Measurements from ENCODE around the gene SDK1. TPM values are rescaled to one million over a fixed set of nuclear protein-coding genes. Genes with fewer than 3 reads are reported as not detected.

SDK1 gene
- total RNA-seq, 1 experiment from 2014 or later: 9.3 TPM

DNA sequence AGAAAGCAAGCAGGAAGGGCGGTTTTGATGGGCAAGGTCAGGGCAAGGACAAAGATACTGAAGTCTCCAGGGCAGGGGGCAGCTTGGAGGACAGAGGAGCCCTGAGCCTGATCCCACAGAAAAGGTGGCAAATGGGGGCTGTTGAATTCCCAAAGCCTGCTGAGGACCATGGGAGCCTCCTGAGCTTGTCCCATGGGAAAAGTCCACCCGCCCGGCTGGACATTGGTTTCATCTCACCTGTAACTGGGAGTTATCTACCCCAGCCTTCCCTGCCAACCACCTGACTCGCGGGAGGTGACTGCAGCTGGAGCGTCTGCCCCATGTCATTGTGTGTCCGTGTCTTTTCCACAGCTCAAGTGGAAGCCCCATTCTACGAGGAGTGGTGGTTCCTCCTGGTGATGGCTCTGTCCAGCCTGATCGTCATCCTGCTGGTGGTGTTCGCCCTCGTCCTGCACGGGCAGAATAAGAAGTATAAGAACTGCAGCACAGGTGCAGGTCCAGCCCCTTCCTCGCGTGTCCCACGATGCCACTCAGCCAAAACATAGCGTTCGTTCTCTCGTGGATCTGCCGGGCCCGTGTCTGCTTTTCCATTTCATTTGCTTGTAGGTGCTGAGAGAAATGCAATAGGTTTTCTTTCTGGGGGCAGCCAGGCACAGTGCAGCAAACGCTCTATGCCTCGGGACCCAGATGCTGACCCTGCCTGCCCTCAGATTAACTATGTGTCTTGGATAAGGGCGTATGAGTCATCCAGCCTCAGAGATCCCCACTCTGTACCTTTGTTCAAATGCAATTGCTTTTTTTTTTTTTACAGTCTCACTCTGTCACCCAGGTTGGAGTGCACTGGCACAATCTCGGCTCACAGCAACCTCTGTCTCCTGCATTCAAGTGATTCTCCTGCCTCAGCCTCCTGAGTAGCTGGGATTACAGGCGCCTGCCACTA, 936.5 kb downstream of the SDK1 start (continued):
- TF ChIP-seq PRDM15 (CRISPR knock-in tag; IDR thresholded peaks at IDR 0.05) (no peak), ZSCAN18 (CRISPR knock-in tag; IDR thresholded peaks at IDR 0.05) (no peak), RORB (CRISPR knock-in tag; IDR thresholded peaks at IDR 0.05) (no peak)
- TF ChIP-seq, protein P1, sequence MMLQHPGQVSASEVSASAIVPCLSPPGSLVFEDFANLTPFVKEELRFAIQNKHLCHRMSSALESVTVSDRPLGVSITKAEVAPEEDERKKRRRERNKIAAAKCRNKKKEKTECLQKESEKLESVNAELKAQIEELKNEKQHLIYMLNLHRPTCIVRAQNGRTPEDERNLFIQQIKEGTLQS (CRISPR knock-in tag; conservative IDR thresholded peaks at IDR 0.05): no peak

DNA sequence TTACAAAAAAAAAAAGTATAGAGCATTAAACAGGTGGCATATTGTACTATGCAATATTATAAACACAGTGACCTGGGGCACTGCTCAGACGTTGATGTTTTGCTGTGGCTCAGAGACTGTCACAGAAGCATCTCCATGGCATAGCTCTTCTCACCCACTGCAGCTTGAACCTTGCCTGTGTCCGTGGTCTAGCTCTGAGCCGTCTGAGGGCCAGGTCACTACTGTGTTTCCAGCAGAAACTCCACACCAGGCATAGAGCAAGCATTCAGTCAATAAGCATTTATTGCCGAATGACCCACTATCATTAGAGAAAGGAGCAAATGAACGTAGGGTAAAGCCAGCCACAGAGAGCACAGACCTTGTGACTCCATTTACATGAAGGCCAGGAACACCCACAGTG, 937.8 kb downstream of the SDK1 start:
- Mint-ChIP-seq H3K27me3 (ENCODE audit: low read depth) (no peaks in the 10 kb centered on the region), H3K9me3 (peaks cover 7% of the 10 kb centered on the region; the same call in 1 of the 2 replicates), H3K4me3 (no peak overlapping the region; the same call in 1 of the 2 replicates), H3K36me3 (peaks cover 9% of the 10 kb centered on the region; the same call in 1 of the 2 replicates), H3K27ac (no peak overlapping the region), H3K4me1 (peaks cover 31% of the 10 kb centered on the region)
- no peak for TF ChIP-seq GTF2I (CRISPR knock-in tag; conservative IDR thresholded peaks at IDR 0.05)
- TF ChIP-seq, protein P2, sequence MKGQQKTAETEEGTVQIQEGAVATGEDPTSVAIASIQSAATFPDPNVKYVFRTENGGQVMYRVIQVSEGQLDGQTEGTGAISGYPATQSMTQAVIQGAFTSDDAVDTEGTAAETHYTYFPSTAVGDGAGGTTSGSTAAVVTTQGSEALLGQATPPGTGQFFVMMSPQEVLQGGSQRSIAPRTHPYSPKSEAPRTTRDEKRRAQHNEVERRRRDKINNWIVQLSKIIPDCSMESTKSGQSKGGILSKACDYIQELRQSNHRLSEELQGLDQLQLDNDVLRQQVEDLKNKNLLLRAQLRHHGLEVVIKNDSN (CRISPR knock-in tag; IDR thresholded peaks at IDR 0.05): no peak
- no peak for TF ChIP-seq RELA (CRISPR knock-in tag; IDR thresholded peaks at IDR 0.05; ENCODE audit: borderline replicate concordance)
- no peak for TF ChIP-seq AFF4 (CRISPR knock-in tag; IDR thresholded peaks at IDR 0.05; ENCODE audit: borderline replicate concordance)
- POLR2A ChIA-PET: no interaction called here
- CTCF ChIA-PET: interaction anchor here (1.5 to 1.6 kb wide), 2 partner anchors 13 to 144 kb away, joined by 3 to 13 read pairs; no protein-coding TSS in a partner anchor
- ATAC-seq: no peak
- no peak for DNase-seq (ENCODE audit: low spot score)

DNA sequence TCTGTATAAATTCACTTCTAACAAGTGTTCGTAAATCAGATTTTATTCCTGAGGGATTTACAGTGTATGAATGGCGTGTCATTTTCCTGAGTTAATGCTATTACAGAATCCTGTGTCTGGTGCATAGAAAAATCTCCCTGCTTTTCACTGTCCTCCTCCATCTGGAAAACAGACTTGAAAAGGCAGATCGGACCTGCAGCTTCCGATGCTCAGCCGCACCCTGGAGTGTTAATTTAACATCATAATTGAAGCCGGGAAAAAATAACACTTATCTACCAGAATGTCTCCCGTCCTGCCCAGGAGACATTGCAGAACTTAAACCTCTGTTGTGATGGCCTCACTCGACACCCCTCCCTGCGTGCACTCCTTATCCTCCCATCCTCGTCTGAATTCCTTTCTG, 939.0 kb downstream of the SDK1 start:
- H3K36me3 Mint-ChIP-seq: peaks cover 14% of the 10 kb centered on the region
- peak; percentile 47 for ATAC-seq
- no peak for DNase-seq (ENCODE audit: low spot score)
- peak overlapping the region; percentile 75 for H3K27ac Mint-ChIP-seq
- no peaks in the 10 kb centered on the region for H3K27me3 Mint-ChIP-seq (ENCODE audit: low read depth)
- TF ChIP-seq GTF2I (CRISPR knock-in tag; conservative IDR thresholded peaks at IDR 0.05): no peak
- H3K4me3 Mint-ChIP-seq: peak overlapping the region; percentile 12; the same call in 1 of the 2 replicates
- peaks cover 12% of the 10 kb centered on the region for H3K9me3 Mint-ChIP-seq
- CTCF ChIA-PET: interaction anchor here (0.7 to 1.6 kb wide), 3 partner anchors 14 to 245 kb away, joined by 3 to 13 read pairs (median 4); no protein-coding TSS in a partner anchor
- H3K4me1 Mint-ChIP-seq: peaks cover 31% of the 10 kb centered on the region
- POLR2A ChIA-PET: no interaction called here

Data from WTC11 (cell line).